ENCODE data around the gene SPEG.

Gene SPEG

DNA sequence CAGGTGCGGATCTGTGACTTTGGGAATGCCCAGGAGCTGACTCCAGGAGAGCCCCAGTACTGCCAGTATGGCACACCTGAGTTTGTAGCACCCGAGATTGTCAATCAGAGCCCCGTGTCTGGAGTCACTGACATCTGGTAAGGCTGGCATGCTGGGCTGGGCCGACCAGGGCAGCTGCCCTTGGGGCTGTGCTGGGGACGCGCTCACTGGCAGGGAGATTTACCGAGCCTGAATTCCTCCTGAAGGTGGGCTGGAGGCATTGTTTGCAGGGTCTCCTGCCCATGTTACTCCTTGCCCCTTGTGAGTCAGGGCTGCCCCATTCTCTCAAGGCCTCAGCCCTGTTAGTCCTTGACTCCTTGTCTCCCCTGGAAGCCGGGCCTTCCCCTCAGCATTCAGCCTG, 45.4 kb downstream of the SPEG start:
- DNase-seq = no peak

GRCh38 chr2:219482674-219483405, 48.2 kb downstream of the SPEG start:
- DNase-seq = no peak

DNA sequence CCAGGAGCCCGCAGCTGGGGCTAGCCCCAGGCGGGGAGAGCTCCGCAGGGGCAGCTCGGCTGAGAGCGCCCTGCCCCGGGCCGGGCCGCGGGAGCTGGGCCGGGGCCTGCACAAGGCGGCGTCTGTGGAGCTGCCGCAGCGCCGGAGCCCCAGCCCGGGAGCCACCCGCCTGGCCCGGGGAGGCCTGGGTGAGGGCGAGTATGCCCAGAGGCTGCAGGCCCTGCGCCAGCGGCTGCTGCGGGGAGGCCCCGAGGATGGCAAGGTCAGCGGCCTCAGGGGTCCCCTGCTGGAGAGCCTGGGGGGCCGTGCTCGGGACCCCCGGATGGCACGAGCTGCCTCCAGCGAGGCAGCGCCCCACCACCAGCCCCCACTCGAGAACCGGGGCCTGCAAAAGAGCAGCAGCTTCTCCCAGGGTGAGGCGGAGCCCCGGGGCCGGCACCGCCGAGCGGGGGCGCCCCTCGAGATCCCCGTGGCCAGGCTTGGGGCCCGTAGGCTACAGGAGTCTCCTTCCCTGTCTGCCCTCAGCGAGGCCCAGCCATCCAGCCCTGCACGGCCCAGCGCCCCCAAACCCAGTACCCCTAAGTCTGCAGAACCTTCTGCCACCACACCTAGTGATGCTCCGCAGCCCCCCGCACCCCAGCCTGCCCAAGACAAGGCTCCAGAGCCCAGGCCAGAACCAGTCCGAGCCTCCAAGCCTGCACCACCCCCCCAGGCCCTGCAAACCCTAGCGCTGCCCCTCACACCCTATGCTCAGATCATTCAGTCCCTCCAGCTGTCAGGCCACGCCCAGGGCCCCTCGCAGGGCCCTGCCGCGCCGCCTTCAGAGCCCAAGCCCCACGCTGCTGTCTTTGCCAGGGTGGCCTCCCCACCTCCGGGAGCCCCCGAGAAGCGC, 49.1 kb downstream of the SPEG start:
- DNase-seq = no peak

DNA sequence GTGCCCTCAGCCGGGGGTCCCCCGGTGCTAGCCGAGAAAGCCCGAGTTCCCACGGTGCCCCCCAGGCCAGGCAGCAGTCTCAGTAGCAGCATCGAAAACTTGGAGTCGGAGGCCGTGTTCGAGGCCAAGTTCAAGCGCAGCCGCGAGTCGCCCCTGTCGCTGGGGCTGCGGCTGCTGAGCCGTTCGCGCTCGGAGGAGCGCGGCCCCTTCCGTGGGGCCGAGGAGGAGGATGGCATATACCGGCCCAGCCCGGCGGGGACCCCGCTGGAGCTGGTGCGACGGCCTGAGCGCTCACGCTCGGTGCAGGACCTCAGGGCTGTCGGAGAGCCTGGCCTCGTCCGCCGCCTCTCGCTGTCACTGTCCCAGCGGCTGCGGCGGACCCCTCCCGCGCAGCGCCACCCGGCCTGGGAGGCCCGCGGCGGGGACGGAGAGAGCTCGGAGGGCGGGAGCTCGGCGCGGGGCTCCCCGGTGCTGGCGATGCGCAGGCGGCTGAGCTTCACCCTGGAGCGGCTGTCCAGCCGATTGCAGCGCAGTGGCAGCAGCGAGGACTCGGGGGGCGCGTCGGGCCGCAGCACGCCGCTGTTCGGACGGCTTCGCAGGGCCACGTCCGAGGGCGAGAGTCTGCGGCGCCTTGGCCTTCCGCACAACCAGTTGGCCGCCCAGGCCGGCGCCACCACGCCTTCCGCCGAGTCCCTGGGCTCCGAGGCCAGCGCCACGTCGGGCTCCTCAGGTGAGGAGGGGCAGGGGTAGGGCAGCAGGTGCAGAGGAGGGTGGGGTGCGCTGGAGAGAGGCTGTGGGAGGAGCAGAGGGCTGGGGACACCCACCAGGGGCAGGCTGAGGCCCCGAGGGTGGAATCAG, 49.9 kb downstream of the SPEG start:
- DNase-seq = no peak

DNA sequence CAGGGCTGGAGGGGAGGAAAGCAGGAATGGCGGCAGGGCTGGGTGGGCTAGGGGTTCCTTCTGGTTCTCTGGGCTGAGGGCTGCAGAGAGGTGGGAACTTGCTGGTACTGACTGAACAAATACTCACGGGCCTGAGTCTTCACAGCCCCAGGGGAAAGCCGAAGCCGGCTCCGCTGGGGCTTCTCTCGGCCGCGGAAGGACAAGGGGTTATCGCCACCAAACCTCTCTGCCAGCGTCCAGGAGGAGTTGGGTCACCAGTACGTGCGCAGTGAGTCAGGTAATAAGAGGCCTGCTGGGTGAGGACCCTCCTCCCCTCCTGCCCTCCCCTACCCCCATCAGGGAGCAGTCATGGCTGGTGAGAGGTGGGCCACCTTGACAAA, 50.5 kb downstream of the SPEG start:
- DNase-seq = no peak

DNA sequence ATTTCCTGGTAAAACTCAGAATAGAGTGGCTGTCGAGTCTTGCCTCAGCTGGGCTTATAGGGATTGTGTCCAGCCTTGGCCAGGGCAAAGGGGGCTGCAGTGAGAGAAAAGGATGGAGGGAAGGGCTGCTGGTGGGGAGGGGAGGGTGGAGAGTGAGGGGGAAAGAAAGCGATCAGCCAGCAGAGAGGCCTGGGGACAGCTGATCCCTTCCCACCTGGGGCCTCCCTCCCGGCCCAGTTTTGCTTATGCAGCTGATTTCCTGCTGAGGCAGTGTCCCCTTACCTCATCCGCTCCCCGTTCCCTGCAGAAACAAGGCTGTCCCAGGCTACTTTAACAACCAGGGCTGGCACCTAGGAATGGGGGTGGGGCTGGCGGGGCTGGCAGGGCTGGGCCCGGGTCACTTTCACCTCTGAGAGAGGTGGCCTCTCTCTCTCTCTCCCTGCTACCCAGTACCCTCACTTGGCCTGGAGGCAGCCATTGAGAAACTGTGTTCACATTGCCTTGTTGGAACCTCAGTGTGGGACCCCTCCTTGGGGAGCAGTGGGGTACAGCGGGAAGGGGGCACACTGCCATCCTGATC, 51.8 kb downstream of the SPEG start:
- DNase-seq = no peak

GRCh38 chr2:219488149-219488843, 53.7 kb downstream of the SPEG start:
- DNase-seq = no peak

GRCh38 chr2:219488844-219489194, 54.2 kb downstream of the SPEG start:
- no peak for DNase-seq

GRCh38 chr2:219489315-219489714, 54.7 kb downstream of the SPEG start:
- no peak for DNase-seq

GRCh38 chr2:219490186-219490585, 55.5 kb downstream of the SPEG start:
- DNase-seq = no peak

DNA sequence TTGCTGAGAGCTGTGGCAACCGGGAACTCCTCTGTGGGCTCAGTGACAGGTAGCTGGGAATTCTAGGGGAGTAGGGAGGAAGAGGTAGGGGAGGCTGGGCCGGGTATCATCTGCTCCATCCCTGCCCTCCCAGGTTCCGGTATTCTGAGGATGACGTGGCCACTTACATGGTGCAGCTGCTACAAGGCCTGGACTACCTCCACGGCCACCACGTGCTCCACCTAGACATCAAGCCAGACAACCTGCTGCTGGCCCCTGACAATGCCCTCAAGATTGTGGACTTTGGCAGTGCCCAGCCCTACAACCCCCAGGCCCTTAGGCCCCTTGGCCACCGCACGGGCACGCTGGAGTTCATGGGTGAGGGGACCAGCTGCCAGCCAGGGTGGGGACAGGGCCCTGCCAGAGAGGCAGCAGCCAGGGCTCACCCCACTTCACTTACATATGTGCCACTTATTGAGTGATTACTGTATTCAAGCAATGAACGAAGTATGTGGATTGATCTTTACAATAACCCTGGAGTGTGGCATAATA, 56.0 kb downstream of the SPEG start:
- no peak for DNase-seq

DNA sequence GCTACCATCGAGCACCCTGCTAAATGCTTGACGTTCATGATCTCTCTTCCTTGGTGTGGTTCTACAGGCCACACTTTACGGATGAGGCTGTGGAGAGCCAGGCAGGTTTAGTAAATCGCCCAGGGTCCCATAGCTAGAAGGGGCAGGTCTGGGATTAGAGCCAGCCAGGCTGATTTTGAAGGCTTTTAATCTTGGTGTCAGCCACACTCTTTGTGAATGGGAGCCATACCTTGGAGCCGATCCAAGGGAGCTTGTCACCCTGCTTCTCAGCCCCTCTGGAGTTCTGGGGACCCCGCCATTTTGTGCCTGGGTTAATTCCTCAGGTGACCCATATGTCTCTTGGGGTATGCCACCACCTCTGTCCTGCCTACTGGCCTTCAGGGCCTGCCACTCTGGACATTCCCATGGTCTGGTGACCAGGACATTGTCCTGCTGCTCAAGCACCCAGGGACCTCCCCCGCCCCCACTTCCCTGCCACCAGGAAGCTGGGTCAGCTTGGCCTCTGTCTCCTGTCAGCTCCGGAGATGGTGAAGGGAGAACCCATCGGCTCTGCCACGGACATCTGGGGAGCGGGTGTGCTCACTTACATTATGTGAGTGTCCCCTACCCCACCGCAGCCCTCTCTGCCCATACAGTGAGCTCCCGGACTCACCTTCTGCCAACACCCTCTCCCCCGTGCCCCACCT, 56.8 kb downstream of the SPEG start:
- no peak for DNase-seq

- DNase-seq = no peak
Observed at GRCh38 chr2:219492575-219492974, 57.9 kb downstream of the SPEG start.

DNA sequence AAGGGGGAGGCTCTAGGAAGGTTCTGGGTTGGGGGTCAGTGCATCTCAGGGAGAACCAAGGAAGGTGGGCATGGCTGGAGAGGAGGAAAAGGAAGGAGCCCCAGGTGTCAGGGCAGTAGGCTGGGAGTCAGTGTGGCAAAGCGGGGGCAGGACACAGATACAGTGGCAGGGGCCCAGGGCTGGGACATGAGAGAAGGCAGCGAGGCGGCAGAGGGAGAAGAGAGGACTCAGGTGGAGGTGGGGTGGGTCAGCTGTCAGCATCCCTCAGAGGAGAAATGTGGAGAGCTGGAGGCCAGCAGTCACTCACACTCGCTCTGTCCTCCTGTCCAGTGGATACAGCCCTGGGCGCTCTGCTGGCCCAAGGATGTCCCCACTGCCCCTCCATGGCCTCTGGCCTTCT, 58.4 kb downstream of the SPEG start:
- no peak for DNase-seq

GRCh38 chr2:219494952-219495530, 60.4 kb downstream of the SPEG start:
- DNase-seq = no peak

DNA sequence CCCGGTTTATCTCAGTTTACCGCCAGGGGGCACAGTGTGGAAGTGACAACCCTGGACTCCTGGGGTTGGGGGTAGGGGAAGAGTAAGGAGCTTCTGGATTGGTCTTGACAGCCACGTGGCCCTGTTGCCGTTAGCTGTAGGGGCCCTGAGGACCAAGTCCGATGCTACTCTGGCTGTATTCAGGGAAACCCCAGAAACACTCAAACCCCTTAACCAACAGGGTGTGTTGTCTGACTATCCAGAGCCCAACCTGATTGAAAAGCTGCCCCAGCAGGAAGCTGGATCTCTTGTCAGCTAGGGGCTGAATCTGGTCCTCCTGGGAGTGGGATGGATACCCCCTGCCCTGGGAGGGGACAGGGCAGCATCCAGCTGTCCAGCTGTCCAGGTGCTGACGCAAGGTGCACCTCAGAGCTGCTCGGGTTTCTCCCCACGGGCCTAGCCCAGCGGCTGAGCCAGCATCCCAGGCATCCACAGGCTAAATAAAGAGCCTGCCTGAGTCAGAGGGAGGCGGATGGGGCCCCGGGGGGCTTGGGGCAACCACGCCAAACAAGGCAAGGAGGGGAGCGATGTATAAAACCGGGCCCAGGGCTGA, 61.0 kb downstream of the SPEG start:
- peak in 11 of 14 donors; percentile 8 to 51 (median 18) for DNase-seq

- no peak for DNase-seq
Observed at GRCh38 chr2:219496247-219496824, 61.7 kb downstream of the SPEG start.

GRCh38 chr2:219496825-219497494, 62.3 kb downstream of the SPEG start:
- peak in 2 of 14 donors; percentile 8 to 11 for DNase-seq
